PC-9 (cell line): ENCODE measurements around the gene UBE2G1.

Source experiments
- EZH2 ChIP-seq: fragments of 200-600 bp; sonication (generic); IDR thresholded peaks from 2 replicates; pipeline ENCODE4 v1.8.0; 2017; ENCODE audit warnings: antibody characterized with exemption, low read depth
- TF ChIP-seq, protein P1 (sequence below): fragments of 200-600 bp; sonication (generic); conservative IDR thresholded peaks from 2 replicates; pipeline ENCODE4 v1.6.1; 2017; ENCODE audit warnings: mixed run types, antibody characterized with exemption, mild to moderate bottlenecking, moderate library complexity

DNA sequence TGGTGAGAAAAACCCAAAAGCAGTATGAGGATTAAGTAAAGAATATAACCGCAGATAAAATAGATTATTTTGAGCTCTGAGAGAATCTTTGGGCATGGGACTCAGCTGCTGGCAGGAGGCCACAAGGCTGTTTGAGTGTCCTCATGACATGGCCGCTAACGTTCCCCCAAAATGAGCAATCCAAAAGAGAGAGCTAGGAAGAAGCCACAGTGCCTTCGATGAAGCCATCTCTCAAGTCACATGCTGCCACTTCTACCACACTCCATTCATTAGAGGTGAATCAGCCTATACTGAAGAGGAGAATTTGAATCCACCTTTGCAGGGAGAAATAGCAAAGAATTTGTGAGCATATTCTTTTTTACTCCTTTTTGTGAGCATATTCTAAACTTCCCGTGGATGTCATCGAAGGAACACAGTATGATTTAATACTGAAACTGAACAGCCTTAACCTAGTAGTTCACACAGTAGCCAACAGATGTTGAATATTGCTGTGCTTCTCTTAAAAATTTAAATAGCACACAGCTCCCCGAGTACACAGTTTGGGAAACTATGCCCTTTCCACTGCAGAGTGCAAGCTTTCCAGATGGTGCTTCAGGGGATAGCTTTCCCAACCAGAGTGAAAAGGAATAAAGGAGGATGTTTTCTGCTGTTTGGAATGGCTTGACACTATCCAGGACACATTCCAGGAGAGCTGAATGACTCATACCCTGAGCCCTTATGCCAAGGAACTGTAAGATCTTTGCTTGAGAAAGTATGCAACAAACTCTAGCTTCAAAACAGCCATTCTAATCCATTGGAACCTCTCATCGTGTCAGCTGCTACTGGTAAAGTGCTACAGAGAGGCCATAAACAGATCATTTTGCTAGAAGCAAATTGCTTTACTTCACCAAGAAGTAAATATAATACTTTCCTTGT is 136.6 kb downstream of the UBE2G1 start:
- TF ChIP-seq, protein P1, sequence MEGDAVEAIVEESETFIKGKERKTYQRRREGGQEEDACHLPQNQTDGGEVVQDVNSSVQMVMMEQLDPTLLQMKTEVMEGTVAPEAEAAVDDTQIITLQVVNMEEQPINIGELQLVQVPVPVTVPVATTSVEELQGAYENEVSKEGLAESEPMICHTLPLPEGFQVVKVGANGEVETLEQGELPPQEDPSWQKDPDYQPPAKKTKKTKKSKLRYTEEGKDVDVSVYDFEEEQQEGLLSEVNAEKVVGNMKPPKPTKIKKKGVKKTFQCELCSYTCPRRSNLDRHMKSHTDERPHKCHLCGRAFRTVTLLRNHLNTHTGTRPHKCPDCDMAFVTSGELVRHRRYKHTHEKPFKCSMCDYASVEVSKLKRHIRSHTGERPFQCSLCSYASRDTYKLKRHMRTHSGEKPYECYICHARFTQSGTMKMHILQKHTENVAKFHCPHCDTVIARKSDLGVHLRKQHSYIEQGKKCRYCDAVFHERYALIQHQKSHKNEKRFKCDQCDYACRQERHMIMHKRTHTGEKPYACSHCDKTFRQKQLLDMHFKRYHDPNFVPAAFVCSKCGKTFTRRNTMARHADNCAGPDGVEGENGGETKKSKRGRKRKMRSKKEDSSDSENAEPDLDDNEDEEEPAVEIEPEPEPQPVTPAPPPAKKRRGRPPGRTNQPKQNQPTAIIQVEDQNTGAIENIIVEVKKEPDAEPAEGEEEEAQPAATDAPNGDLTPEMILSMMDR, result no peak
- no peak for TF ChIP-seq EZH2
